ENCODE results near the gene NCOR2. TPM values are rescaled to one million over a fixed set of nuclear protein-coding genes. Genes with fewer than 3 reads are reported as not detected.

Gene NCOR2
- total RNA-seq, 1 experiment from 2014 or later, result 326 TPM

DNA sequence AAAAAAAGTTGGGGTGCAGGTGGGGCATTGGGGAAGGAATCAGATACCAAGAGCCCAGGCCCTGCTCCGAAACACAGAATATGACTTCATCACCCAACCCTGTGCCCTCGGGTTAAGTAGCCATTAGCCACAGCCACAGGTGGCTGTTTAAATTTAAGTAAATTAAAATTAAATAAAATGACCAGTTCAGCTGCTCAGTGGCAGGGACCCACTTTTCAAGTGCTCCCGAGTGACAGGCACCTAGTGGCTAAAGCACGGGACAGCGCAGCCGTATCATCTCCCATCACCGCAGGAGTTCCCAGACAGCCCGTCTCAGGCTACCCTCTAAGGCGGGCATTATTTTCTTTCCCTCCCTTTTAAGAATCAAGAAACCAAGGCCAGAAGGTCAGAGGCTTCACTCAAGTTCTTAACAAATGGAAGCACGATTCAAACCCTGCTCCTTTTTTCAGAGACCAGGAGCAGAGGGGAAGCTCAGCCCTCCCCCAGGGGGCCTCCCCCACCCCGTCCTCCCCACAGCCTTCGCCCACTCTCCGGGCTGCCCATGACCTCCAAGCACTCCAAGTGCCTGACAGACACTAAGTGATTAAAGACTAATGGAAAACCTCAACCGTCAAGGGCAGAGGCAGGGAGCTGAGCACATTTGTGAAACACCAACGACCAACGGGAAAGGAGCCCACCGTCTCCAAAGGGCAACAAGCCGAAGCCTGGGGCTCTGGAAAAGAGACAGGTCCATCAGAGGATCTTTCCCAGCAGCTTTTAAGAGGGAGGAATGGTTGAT is 5.2 kb downstream of the NCOR2 start (continued):
- TF ChIP-seq, protein P1, sequence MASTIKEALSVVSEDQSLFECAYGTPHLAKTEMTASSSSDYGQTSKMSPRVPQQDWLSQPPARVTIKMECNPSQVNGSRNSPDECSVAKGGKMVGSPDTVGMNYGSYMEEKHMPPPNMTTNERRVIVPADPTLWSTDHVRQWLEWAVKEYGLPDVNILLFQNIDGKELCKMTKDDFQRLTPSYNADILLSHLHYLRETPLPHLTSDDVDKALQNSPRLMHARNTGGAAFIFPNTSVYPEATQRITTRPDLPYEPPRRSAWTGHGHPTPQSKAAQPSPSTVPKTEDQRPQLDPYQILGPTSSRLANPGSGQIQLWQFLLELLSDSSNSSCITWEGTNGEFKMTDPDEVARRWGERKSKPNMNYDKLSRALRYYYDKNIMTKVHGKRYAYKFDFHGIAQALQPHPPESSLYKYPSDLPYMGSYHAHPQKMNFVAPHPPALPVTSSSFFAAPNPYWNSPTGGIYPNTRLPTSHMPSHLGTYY (CRISPR knock-in tag; IDR thresholded peaks at IDR 0.05), result no peak
- no peak for TF ChIP-seq ZSCAN18 (CRISPR knock-in tag; IDR thresholded peaks at IDR 0.05)
- TF ChIP-seq SOX15 (CRISPR knock-in tag; IDR thresholded peaks at IDR 0.05), result no peak
- TF ChIP-seq, protein P2, sequence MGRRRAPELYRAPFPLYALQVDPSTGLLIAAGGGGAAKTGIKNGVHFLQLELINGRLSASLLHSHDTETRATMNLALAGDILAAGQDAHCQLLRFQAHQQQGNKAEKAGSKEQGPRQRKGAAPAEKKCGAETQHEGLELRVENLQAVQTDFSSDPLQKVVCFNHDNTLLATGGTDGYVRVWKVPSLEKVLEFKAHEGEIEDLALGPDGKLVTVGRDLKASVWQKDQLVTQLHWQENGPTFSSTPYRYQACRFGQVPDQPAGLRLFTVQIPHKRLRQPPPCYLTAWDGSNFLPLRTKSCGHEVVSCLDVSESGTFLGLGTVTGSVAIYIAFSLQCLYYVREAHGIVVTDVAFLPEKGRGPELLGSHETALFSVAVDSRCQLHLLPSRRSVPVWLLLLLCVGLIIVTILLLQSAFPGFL (CRISPR knock-in tag; IDR thresholded peaks at IDR 0.05; ENCODE audit: borderline replicate concordance), result no peak
- TF ChIP-seq, protein P3, sequence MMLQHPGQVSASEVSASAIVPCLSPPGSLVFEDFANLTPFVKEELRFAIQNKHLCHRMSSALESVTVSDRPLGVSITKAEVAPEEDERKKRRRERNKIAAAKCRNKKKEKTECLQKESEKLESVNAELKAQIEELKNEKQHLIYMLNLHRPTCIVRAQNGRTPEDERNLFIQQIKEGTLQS (CRISPR knock-in tag; conservative IDR thresholded peaks at IDR 0.05), result no peak
- TF ChIP-seq GRHL2 (CRISPR knock-in tag; IDR thresholded peaks at IDR 0.05; ENCODE audit: insufficient replicate concordance, severe bottlenecking), result no peak
- no peak for TF ChIP-seq ZBTB43 (CRISPR knock-in tag; IDR thresholded peaks at IDR 0.05)
- TF ChIP-seq NFYB (CRISPR knock-in tag; conservative IDR thresholded peaks at IDR 0.05; ENCODE audit: low read depth), result no peak
- TF ChIP-seq TEAD1 (CRISPR knock-in tag; IDR thresholded peaks at IDR 0.05), result no peak
- TF ChIP-seq OVOL2 (CRISPR knock-in tag; IDR thresholded peaks at IDR 0.05; ENCODE audit: borderline replicate concordance), result no peak
- TF ChIP-seq PRRX2 (CRISPR knock-in tag; IDR thresholded peaks at IDR 0.05), result no peak
- no peak for TF ChIP-seq NR3C1 (CRISPR knock-in tag; conservative IDR thresholded peaks at IDR 0.05; ENCODE audit: low read depth)
- TF ChIP-seq ZNF219 (CRISPR knock-in tag; IDR thresholded peaks at IDR 0.05; ENCODE audit: borderline replicate concordance), result no peak
- no peak for TF ChIP-seq ZNF263 (CRISPR knock-in tag; IDR thresholded peaks at IDR 0.05; ENCODE audit: low read depth)

GRCh38 chr12:124561231-124561630 is 6.2 kb downstream of the NCOR2 start:
- H3K27me3 Mint-ChIP-seq (ENCODE audit: low read depth), result no peaks in the 10 kb centered on the region
- ATAC-seq (no peak), DNase-seq (ENCODE audit: low spot score) (no peak)
- H3K27ac Mint-ChIP-seq, result peak overlapping the region; percentile 88
- CTCF ChIA-PET, result interaction anchor here (0.8 to 1.3 kb wide), 5 partner anchors 10 to 190 kb away, joined by 3 to 4 read pairs (median 3); no protein-coding TSS in a partner anchor
- peaks cover 3% of the 10 kb centered on the region; the same call in 1 of the 2 replicates for H3K9me3 Mint-ChIP-seq
- POLR2A ChIA-PET, result interaction anchor here (0.6 kb wide), 1 partner anchor 66 kb away, joined by 3 read pairs; no protein-coding TSS in a partner anchor
- peaks cover 5% of the 10 kb centered on the region; the same call in 1 of the 2 replicates for H3K36me3 Mint-ChIP-seq
- H3K4me1 Mint-ChIP-seq, result peaks cover 84% of the 10 kb centered on the region
- peak overlapping the region; percentile 46; the same call in 1 of the 2 replicates for H3K4me3 Mint-ChIP-seq
- TF ChIP-seq MAX (CRISPR knock-in tag; IDR thresholded peaks at IDR 0.05) (no peak), ZNF317 (CRISPR knock-in tag; IDR thresholded peaks at IDR 0.05; ENCODE audit: borderline replicate concordance, low read depth) (no peak), TP53 (CRISPR knock-in tag; IDR thresholded peaks at IDR 0.05) (no peak), MYBL2 (CRISPR knock-in tag; IDR thresholded peaks at IDR 0.05) (no peak)
- TF ChIP-seq, protein P4, sequence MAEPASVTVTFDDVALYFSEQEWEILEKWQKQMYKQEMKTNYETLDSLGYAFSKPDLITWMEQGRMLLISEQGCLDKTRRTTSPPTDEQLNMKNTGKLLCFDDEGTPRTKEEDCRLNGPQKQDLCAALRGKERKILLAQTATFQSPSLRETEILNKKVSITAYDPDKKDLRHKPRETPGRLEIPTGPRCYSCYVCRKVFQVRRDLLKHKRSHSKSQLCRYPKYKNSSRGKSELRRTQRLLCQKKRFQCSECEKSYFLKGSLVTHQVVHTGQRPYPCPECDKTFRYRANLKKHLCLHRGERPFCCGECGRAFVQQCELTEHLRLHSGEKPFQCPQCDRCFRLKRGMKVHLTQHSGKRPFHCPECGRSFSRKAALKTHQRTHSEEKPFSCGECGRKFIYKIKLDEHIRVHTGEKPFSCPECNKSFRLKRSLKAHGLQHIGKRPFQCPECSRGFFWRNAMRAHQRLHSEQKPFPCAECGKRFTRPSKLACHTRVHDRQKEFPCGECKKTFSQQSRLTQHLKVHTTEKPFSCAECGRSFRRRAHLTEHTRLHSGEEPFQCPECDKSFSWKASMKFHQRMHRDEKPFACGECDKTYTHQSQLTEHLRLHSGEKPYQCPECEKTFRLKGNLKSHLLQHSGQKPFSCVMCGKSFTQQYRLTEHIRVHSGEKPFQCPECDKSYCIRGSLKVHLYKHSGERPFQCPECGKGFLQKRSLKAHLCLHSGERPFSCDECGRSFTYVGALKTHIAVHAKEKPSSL (CRISPR knock-in tag; conservative IDR thresholded peaks at IDR 0.05), result no peak
- TF ChIP-seq, protein P5, sequence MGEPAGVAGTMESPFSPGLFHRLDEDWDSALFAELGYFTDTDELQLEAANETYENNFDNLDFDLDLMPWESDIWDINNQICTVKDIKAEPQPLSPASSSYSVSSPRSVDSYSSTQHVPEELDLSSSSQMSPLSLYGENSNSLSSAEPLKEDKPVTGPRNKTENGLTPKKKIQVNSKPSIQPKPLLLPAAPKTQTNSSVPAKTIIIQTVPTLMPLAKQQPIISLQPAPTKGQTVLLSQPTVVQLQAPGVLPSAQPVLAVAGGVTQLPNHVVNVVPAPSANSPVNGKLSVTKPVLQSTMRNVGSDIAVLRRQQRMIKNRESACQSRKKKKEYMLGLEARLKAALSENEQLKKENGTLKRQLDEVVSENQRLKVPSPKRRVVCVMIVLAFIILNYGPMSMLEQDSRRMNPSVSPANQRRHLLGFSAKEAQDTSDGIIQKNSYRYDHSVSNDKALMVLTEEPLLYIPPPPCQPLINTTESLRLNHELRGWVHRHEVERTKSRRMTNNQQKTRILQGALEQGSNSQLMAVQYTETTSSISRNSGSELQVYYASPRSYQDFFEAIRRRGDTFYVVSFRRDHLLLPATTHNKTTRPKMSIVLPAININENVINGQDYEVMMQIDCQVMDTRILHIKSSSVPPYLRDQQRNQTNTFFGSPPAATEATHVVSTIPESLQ (CRISPR knock-in tag; IDR thresholded peaks at IDR 0.05), result no peak
- TF ChIP-seq, protein P6, sequence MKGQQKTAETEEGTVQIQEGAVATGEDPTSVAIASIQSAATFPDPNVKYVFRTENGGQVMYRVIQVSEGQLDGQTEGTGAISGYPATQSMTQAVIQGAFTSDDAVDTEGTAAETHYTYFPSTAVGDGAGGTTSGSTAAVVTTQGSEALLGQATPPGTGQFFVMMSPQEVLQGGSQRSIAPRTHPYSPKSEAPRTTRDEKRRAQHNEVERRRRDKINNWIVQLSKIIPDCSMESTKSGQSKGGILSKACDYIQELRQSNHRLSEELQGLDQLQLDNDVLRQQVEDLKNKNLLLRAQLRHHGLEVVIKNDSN (CRISPR knock-in tag; IDR thresholded peaks at IDR 0.05), result no peak
- TF ChIP-seq, protein P7, sequence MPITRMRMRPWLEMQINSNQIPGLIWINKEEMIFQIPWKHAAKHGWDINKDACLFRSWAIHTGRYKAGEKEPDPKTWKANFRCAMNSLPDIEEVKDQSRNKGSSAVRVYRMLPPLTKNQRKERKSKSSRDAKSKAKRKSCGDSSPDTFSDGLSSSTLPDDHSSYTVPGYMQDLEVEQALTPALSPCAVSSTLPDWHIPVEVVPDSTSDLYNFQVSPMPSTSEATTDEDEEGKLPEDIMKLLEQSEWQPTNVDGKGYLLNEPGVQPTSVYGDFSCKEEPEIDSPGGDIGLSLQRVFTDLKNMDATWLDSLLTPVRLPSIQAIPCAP (CRISPR knock-in tag; IDR thresholded peaks at IDR 0.05), result no peak

Measured in WTC11 (cell line).